ENCODE data around the gene ADARB2.
"Not testable (repeated sequence)": the region's sequence is repeated elsewhere in the genome, so short reads cannot be mapped to it uniquely, and the experiment has no call there.

Gene ADARB2

DNA sequence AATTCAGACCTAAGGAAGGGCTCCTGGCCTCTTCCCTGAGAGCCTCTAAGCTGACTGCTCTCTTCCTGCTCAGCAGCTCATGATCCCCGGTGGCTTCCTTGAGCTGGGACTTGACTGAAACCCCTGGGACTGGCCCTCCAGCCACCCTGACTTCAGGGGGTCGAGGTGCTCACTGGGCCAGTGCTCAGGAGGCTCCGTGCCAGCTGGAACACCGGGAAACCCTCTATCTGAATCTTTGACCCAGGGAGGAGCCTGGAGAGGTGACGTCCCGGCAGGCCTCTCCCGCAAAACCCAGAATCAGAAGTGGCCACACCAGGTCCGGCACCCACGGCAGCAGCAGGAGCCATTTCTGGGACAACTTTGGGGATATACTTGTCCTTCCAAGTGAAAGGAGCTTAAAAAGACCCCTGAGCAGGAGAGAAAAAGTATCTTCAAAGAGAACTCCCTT, 570.5 kb downstream of the ADARB2 start:
- DNase-seq (ENCODE audit: low read depth in 2 of 2, low spot score in 1 of 2): no peak

DNA sequence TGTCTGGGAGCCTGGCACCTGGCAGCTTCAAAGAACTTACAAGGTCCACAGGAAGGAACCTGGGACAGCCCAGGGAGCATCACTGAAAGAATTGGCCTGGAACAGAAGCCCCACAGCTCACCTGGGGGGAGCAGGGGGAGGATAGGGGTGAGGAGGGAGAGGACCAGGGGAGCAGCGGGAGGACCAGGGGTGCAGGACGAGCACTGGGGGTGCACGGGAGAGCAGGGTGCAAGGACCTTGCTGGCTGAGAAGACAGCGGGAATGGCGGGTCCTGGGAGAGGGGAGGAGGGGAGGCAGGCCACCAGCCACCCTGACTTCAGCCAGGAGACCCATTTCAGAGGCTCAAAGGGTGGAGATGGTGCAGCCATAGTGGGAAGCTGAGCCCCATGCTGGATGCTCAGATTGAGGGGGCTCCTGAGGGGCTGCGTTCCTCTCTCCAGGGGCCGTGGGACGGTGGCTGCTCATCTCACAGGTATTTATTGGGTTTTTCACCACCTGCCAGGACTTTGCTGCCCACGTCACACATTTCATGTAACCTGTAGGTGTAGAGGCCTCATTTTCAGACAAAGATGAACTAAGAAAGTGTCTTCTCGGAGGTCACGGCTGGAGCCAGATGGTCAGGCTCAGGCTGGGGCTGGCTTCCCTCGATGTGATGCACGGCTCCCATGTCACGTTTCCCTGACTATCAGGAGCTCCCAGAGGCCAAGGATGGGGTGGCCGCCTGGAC, 571.1 kb downstream of the ADARB2 start:
- no peak for DNase-seq (ENCODE audit: low read depth in 2 of 2, low spot score in 1 of 2)

GRCh38 chr10:1163831-1164230, 573.5 kb downstream of the ADARB2 start:
- no peak for DNase-seq (ENCODE audit: low read depth in 2 of 2, low spot score in 1 of 2)

GRCh38 chr10:1163204-1163660, 574.1 kb downstream of the ADARB2 start:
- no peak for DNase-seq (ENCODE audit: low read depth in 2 of 2, low spot score in 1 of 2)

DNA sequence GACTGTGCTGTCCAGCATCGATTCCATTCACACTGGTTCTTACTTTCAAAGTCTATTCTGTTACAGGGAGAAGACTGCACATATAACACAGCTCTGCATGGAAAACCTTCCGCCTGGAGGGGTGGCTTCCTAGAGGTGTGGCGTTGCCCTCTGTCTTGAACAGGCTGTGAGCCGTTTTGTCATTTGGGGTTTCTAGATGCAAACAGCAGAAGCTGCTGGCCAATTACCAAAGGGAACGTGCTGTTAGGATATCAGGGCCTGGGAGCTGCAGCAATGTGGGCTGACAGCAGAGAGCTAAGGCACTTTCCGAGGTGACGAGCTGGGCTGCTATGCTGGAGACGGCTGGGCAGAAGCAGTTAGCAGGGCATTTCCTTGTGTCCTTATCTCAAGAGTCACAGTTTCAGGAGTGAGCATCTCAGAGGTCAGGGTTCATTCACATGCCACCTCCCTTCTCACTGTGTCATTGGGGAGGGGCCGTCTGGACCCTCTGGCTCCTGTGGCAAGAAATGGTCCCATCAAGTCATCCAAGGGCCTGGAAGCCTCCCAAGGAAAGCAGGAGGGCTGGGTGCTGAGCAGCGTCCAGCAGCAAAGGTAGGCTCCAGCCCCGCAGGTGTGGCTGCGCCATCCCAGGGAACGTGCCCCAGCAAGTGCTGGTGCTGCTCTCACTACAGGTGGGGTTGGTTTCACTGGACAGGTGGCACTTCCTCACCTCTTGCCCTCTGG, 574.7 kb downstream of the ADARB2 start:
- DNase-seq (ENCODE audit: low read depth in 2 of 2, low spot score in 1 of 2): no peak

DNA sequence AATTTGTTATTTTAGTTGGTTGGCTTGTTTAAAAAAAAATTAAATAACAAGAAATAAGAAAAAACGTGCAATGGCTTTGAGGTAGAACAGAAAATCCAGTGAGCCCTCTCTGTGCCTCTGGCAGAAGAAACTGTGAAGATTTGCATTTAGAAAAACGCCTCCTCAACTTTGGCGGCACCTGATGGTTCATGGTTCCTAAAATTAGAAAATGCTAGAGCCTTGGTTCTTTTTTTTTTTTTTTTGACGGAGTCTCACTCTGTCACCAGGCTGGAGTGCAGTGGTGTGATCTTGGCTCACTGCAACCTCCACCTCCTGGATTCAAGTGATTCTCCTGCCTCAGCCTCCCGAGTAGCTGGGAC, 576.0 kb downstream of the ADARB2 start:
- not testable (repeated sequence) for DNase-seq (ENCODE audit: low read depth in 2 of 2, low spot score in 1 of 2)

DNA sequence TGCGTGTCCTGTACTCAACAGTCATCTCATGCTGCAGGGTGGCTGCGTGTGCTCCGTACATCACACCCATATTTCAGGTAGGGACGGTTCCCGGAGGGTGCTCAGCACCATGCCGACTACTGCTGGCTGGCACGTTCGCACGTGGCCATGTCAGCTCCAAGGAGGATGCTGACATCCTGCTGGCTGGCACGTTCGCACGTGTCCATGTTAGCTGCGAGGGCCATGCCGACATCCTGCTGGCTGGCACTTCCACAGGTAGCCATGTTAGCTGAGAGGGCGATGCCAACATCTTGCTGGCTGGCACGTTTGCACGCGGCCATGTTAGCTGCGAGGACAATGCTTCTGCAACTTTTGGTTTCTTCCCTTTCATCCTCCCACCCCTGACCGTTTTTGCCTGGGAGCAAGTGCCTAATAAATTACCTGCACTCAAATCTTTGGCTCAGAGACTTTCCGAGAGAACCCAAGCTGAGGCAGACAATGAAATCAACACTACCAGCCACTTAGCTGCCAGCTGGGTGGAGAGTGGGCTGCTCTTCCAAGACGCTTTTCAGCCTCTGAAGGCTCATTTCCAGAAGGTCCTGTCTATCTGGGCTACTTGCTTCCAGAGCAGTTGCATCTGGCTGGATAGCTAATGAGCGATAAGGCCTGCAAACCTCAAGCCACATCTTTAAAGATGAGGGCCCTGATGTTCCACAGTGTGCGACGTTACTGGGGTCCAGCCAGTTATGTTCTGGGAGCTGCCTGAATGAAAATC, 576.6 kb downstream of the ADARB2 start:
- no peak for DNase-seq (ENCODE audit: low read depth in 2 of 2, low spot score in 1 of 2)

DNA sequence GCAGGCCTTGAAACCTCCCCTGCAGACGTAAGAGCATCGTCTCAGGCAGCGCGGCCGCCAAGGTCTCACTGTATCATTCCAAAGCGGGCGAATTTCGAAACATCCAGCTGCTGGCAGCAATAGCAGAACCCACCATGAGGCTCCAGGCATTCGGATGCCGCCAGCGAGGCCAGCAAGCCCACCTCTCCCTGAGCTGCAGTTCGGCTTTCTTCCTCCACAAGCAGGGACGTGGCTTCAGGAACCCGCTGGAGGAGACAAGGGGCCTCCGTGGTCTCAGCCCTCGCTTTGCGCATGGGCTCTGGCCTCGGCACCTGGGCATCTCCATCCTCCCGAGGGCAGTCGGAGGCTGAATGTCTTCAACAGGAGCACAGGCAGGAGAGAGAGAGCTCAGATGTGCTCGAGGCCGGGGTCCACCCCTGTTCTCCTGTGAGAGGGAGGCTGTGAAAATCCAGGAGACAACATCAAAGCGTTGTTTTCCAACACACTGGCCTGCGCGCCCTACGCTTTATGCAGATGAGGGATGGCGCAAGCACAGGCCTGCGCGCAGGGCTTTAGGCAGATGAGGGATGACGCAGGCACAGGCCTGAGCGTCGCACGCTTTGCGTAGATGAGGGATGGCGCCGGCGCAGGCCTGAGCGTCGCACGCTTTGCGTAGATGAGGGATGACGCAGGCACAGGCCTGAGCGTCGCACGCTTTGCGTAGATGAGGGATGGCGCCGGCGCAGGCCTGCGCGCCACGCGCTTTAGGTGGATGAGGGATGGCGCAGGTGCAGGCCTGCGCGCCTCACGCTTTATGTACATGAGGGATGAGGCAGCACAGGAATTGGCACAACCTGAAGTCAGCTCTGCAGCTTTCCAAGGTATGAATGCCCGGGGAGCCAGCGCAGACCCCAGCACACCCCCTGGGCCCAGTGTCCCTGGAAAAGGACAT, 577.9 kb downstream of the ADARB2 start:
- DNase-seq (ENCODE audit: low read depth in 2 of 2, low spot score in 1 of 2): no peak

DNA sequence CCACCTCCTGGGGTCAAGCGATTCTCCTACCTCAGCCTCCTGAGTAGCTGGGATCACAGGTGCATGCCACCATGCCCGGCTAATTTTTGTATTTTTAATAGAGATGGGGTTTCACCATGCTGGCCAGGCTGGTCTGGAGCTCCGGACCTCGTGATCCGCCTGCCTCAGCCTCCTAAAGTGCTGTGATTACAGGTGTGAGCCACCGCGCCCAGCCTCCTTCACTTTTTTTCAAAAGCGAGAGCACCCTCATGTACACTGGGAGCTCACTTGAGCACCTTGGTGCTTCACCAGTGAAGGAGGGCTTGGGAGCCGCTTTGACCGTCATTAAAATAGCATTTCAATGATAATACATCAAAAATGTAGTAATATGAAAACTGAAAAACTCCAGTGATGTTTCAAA, 578.8 kb downstream of the ADARB2 start:
- not testable (repeated sequence) for DNase-seq (ENCODE audit: low read depth in 2 of 2, low spot score in 1 of 2)

GRCh38 chr10:1158066-1158465, 579.3 kb downstream of the ADARB2 start:
- no peak for DNase-seq (ENCODE audit: low read depth in 2 of 2, low spot score in 1 of 2)

DNA sequence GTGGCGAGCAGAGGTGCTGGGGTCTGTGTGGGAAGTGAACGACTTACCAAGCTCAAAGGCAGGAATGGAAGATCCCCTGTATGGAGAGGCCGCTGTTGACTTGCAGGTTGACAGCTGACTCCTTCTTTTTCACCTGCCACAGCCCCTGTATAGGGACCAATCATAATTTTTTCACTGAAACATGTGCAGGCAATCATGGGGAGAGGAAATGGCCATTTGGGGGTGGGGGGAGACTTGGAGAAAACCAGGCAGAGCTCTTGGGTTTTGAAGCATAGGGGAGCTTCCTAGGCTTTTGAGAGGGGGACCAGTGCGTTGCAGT, 579.8 kb downstream of the ADARB2 start:
- no peak for DNase-seq (ENCODE audit: low read depth in 2 of 2, low spot score in 1 of 2)

- no peak for DNase-seq (ENCODE audit: low read depth in 2 of 2, low spot score in 1 of 2)
These were observed 580.3 kb downstream of the ADARB2 start for GRCh38 chr10:1156921-1157614.

GRCh38 chr10:1156616-1156886, 580.8 kb downstream of the ADARB2 start:
- no peak for DNase-seq (ENCODE audit: low read depth in 2 of 2, low spot score in 1 of 2)

DNA sequence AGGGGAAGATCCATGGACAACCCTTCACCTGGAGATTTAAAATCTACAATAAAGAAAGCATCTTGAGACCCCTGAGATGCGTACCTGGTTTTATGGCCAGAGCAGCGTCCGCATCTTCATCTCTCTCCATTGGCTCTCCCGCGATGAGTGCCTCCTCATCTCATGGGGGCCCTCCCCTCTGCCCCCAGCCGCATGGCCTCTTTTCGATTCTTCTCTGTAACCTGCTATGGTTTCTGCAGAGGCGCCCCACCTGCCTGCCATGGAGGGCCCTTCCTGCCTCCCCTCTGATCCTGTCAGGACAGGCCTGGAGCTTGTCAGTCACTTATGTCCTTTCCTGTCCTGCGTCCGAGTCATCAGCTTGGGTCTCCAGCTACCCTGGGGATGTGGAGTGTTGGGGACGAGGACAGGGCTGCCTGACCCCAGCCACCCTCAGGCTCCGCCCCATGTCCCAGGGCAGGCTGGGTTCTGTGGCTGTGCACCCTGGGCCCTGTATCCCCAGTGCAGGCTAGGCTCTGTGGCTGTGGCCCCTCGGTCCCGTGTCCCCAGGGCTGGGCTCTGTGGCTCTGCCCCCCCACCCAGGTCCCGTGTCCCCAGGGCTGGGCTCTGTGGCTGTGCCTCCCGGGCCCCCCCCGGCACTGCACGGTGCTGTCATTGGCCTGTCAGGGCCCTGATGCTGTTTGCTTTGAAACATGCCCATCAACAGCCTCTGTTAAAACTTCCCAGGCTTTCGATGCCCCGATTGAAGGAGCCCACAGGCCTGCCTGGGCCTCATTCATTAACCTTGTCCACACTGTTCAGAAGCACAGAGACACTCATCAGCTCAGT, 581.3 kb downstream of the ADARB2 start:
- no peak for DNase-seq (ENCODE audit: low read depth in 2 of 2, low spot score in 1 of 2)

- no peak for DNase-seq (ENCODE audit: low read depth in 2 of 2, low spot score in 1 of 2)
These were observed 582.6 kb downstream of the ADARB2 start for GRCh38 chr10:1154531-1155295.

DNA sequence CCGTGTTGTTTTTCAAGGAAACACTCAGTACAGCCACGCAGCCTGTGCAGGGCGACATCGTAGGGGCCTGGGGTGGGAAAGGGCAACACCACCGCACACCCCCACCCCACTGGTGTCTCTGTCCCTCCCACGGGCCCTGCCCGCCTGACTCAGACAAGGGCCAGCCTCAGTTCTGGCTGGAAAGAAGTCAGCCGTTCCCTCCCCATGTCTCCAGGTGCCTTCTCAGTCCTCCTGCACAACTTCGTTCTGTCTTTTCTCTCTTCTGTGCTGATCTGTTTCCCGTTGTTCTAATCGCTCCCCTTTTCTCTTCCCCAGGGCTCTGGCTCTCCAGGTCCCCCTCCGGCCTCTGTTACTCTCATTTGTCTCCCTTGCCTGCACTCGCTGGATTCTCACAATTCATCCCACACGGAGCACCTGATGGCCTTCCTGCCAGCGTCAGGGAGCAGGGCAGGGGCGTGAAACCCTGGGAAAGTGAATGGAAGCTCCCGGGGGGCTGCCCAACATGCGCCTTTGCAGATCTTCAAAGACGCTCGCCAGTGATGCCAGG, 583.4 kb downstream of the ADARB2 start:
- no peak for DNase-seq (ENCODE audit: low read depth in 2 of 2, low spot score in 1 of 2)

DNA sequence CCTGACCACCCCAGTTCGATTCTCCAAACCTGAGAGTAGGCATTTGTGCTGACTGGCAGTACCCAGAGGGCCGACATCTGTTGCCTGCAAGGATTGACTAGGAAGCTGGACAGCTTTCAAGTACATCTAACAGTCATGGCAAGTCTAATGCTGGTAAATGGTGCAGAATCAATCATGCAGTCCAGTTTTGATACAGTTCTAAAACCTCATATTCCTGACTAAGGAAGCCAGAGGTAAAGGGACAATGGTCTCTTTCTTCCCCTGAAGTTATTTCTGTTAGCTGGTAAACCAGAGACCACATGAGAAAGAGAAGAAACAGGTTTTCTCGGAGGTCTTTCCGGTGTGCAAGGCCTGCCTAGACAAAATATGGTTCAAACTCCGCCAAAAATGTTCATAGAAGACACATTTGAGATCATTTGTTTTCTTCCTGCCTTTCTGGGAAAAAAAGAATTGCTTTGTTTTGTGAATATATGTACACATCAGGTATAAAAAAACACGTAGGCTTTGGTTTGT, 584.0 kb downstream of the ADARB2 start:
- no peak for DNase-seq (ENCODE audit: low read depth in 2 of 2, low spot score in 1 of 2)

- DNase-seq (ENCODE audit: low read depth in 2 of 2, low spot score in 1 of 2): no peak
These were observed 584.7 kb downstream of the ADARB2 start for GRCh38 chr10:1152386-1153250.
